Measurements from ENCODE around the gene RRP36. TPM values are rescaled to one million over a fixed set of nuclear protein-coding genes. Genes with fewer than 3 reads are reported as not detected.

RRP36 gene
- total RNA-seq, 1 donor from 2014 or later = 109 TPM

GRCh38 chr6:43016943-43017334 is 4.5 kb upstream of the RRP36 start:
- Mint-ChIP-seq H3K27ac (ENCODE audit: unreplicated experiment) (no peak overlapping the region), H3K27me3 (ENCODE audit: unreplicated experiment) (peaks cover 16% of the 10 kb centered on the region), H3K36me3 (ENCODE audit: unreplicated experiment) (no peaks in the 10 kb centered on the region), H3K4me1 (ENCODE audit: low read depth, unreplicated experiment) (peaks cover 33% of the 10 kb centered on the region), H3K9me3 (ENCODE audit: unreplicated experiment) (peaks cover 15% of the 10 kb centered on the region), H3K4me3 (ENCODE audit: unreplicated experiment) (no peak overlapping the region)
- no peak for TF ChIP-seq CTCF (IDR thresholded peaks at IDR 0.05; ENCODE audit: partially characterized antibody, unreplicated experiment)
- no peak for DNase-seq

- TF ChIP-seq CTCF (IDR thresholded peaks at IDR 0.05; ENCODE audit: partially characterized antibody, unreplicated experiment) = no peak
- Mint-ChIP-seq H3K9me3 (ENCODE audit: unreplicated experiment) (peaks cover 11% of the 10 kb centered on the region), H3K4me3 (ENCODE audit: unreplicated experiment) (peak overlapping the region; percentile 5), H3K4me1 (ENCODE audit: low read depth, unreplicated experiment) (peaks cover 26% of the 10 kb centered on the region), H3K36me3 (ENCODE audit: unreplicated experiment) (no peaks in the 10 kb centered on the region), H3K27me3 (ENCODE audit: unreplicated experiment) (peaks cover 10% of the 10 kb centered on the region), H3K27ac (ENCODE audit: unreplicated experiment) (peak overlapping the region; percentile 22)
- DNase-seq = no peak
Measured at GRCh38 chr6:43019152-43019551, 2.3 kb upstream of the RRP36 start.

GRCh38 chr6:43020052-43020705 is 1.2 kb upstream of the RRP36 start:
- Mint-ChIP-seq H3K27ac (ENCODE audit: unreplicated experiment) (peak overlapping the region; percentile 83), H3K4me1 (ENCODE audit: low read depth, unreplicated experiment) (peaks cover 20% of the 10 kb centered on the region), H3K4me3 (ENCODE audit: unreplicated experiment) (peak overlapping the region; percentile 68)

GRCh38 chr6:43020847-43021246 is 576 bp upstream of the RRP36 start:
- Mint-ChIP-seq H3K9me3 (ENCODE audit: unreplicated experiment) (peaks cover 11% of the 10 kb centered on the region), H3K27ac (ENCODE audit: unreplicated experiment) (peak overlapping the region; percentile 83), H3K36me3 (ENCODE audit: unreplicated experiment) (no peaks in the 10 kb centered on the region), H3K27me3 (ENCODE audit: unreplicated experiment) (peaks cover 5% of the 10 kb centered on the region), H3K4me3 (ENCODE audit: unreplicated experiment) (peak overlapping the region; percentile 80), H3K4me1 (ENCODE audit: low read depth, unreplicated experiment) (peaks cover 19% of the 10 kb centered on the region)
- no peak for TF ChIP-seq CTCF (IDR thresholded peaks at IDR 0.05; ENCODE audit: partially characterized antibody, unreplicated experiment)
- DNase-seq = peak; percentile 24

More at GRCh38 chr6:43020052-43020705, 1.2 kb upstream of the RRP36 start:
- H3K36me3 Mint-ChIP-seq (ENCODE audit: unreplicated experiment) = no peaks in the 10 kb centered on the region
- H3K27me3 Mint-ChIP-seq (ENCODE audit: unreplicated experiment) = peaks cover 5% of the 10 kb centered on the region
- TF ChIP-seq CTCF (IDR thresholded peaks at IDR 0.05; ENCODE audit: partially characterized antibody, unreplicated experiment) = no peak
- peaks cover 11% of the 10 kb centered on the region for H3K9me3 Mint-ChIP-seq (ENCODE audit: unreplicated experiment)
- DNase-seq = no peak

- no peak for TF ChIP-seq CTCF (IDR thresholded peaks at IDR 0.05; ENCODE audit: partially characterized antibody, unreplicated experiment)
- H3K36me3 Mint-ChIP-seq (ENCODE audit: unreplicated experiment) = no peaks in the 10 kb centered on the region
- peaks cover 8% of the 10 kb centered on the region for H3K9me3 Mint-ChIP-seq (ENCODE audit: unreplicated experiment)
- H3K27ac Mint-ChIP-seq (ENCODE audit: unreplicated experiment) = peak overlapping the region; percentile 66
- H3K27me3 Mint-ChIP-seq (ENCODE audit: unreplicated experiment) = peaks cover 5% of the 10 kb centered on the region
- H3K4me1 Mint-ChIP-seq (ENCODE audit: low read depth, unreplicated experiment) = peaks cover 9% of the 10 kb centered on the region
- DNase-seq = no peak
- peak overlapping the region; percentile 1 for H3K4me3 Mint-ChIP-seq (ENCODE audit: unreplicated experiment)
Measured at GRCh38 chr6:43024436-43024835, 3.0 kb downstream of the RRP36 start.

All from glutamatergic neuron (in vitro differentiated cells).